ENCODE measurements around the gene SIDT2. TPM values are rescaled to one million over a fixed set of nuclear protein-coding genes. Genes with fewer than 3 reads are reported as not detected.
"Not testable (repeated sequence)": the region's sequence is repeated elsewhere in the genome, so short reads cannot be mapped to it uniquely, and the experiment has no call there.

SIDT2 gene
- total RNA-seq, 2 donors from 2014 or later: 39.3 to 43.0 TPM

DNA sequence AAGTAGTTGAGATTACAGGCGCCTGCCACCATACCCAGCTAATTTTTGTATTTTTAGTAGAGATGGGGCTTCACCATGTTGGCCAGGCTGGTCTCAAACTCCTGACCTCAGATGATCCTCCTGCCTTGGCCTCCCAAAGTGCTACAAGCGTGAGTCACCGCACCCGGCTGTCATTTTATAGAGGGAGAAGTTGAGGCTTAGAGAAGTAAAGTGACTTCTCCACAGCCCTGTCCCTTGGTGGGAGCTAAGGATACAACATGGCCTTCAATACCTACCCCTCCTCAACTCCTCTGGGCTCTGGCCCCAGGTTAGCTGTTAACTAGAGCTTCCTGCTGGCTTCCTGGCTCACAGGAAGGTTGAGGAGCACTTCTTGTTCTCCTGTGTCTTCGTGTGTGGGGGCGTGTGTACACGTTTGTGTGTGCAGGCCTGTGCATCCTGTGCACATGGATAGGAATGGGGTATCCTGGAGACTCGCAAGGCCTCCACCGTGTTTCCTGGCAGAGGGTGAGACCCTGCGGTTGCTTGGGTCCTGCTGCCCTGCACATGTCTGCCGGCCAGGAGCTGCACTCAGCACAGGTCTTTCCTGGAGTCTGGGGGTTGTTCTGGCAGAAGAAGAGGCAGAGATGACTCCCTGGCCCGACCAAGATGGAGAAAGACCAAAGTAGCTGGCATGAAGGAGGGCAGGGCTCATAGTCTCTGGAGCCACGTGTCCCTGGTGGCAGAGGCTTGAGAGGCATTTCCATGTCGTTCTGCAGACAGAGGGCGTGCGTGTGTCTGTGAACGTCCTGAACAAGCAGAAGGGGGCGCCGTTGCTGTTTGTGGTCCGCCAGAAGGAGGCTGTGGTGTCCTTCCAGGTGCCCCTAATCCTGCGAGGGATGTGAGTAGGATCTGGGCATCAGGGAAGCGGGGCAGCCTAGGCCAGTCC is 2.4 kb downstream of the SIDT2 start:
- Mint-ChIP-seq H3K36me3 (ENCODE audit: low read depth) (peaks cover 24% of the 10 kb centered on the region), H3K4me1 (peaks cover 22% of the 10 kb centered on the region), H3K27ac (peak overlapping the region; percentile 39), H3K4me3 (peak overlapping the region; percentile 87), H3K27me3 (ENCODE audit: insufficient read depth) (peaks cover 2% of the 10 kb centered on the region), H3K9me3 (no peaks in the 10 kb centered on the region)
- no peak overlapping the region for H3K4me3 ChIP-seq (ENCODE audit: low read length)
- WGBS, 2 experiments (ENCODE audit: insufficient coverage in 1 of 2, insufficient read length in 1 of 2): 61 to 67% methylated on average over 18 to 21 of the region's 22 CpGs
- H3K9me3 ChIP-seq (ENCODE audit: control insufficient read depth, low read length): no peaks in the 10 kb centered on the region
- no peaks in the 10 kb centered on the region for H3K4me1 ChIP-seq (ENCODE audit: control insufficient read depth, insufficient read depth, low read length)
- no peaks in the 10 kb centered on the region for H3K27me3 ChIP-seq (ENCODE audit: control insufficient read depth, insufficient read depth, low read length, poor library complexity, severe bottlenecking)
- no peak overlapping the region for H3K9ac ChIP-seq (ENCODE audit: extremely low read depth, low read length, poor library complexity, severe bottlenecking)
- TF ChIP-seq, protein P1, sequence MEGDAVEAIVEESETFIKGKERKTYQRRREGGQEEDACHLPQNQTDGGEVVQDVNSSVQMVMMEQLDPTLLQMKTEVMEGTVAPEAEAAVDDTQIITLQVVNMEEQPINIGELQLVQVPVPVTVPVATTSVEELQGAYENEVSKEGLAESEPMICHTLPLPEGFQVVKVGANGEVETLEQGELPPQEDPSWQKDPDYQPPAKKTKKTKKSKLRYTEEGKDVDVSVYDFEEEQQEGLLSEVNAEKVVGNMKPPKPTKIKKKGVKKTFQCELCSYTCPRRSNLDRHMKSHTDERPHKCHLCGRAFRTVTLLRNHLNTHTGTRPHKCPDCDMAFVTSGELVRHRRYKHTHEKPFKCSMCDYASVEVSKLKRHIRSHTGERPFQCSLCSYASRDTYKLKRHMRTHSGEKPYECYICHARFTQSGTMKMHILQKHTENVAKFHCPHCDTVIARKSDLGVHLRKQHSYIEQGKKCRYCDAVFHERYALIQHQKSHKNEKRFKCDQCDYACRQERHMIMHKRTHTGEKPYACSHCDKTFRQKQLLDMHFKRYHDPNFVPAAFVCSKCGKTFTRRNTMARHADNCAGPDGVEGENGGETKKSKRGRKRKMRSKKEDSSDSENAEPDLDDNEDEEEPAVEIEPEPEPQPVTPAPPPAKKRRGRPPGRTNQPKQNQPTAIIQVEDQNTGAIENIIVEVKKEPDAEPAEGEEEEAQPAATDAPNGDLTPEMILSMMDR (conservative IDR thresholded peaks at IDR 0.05): peak; percentile 97
- DNase-seq: peak; percentile 97
- H3K36me3 ChIP-seq (ENCODE audit: control insufficient read depth, insufficient read depth, low read length): peaks cover 34% of the 10 kb centered on the region
- H3K27ac ChIP-seq (ENCODE audit: low read depth, low read length): no peak overlapping the region

DNA sequence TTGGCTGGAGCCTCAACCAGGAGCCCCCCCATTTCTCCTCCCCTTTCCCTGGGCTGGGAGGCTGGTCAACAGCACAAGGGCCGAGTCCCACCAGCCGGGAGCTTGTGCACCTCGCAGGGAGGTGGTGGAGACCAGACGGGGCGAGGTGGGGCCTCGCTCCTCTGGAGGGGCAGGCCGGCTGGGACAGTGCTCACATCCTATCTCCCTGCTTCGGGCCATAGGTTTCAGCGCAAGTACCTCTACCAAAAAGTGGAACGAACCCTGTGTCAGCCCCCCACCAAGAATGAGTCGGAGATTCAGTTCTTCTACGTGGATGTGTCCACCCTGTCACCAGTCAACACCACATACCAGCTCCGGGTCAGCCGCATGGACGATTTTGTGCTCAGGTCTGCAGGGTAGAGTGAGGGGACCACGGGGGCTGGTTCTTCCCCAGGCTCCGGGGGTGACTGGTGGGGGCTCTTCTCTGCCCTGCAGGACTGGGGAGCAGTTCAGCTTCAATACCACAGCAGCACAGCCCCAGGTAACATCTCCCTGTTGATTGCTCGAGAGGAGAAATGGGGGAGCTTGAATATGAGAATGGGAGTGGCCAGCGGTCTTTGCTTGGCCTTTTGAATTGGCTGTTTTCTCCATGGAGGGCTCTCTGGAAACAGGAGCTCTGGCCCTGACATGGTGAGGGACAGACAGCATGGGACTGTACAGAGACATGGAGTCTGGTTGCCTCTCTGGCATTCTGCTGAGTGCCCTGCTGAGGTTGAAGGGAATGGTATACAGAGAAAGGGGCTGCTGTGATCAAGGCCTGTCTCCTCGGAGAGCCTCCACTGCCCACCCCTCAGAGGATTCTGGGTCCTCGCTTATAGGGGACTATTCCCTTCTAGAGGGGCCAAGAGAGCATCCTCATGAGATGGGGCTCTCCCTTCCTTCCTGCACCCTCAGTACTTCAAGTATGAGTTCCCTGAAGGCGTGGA is 3.3 kb downstream of the SIDT2 start:
- Mint-ChIP-seq H3K4me1 (peaks cover 22% of the 10 kb centered on the region), H3K36me3 (ENCODE audit: low read depth) (peaks cover 22% of the 10 kb centered on the region), H3K4me3 (no peak overlapping the region), H3K27me3 (ENCODE audit: insufficient read depth) (peaks cover 2% of the 10 kb centered on the region), H3K27ac (no peak overlapping the region), H3K9me3 (no peaks in the 10 kb centered on the region)
- Histone ChIP-seq H3K9me3 (ENCODE audit: control insufficient read depth, low read length) (no peaks in the 10 kb centered on the region), H3K4me1 (ENCODE audit: control insufficient read depth, insufficient read depth, low read length) (no peaks in the 10 kb centered on the region), H3K27ac (ENCODE audit: low read depth, low read length) (no peak overlapping the region), H3K27me3 (ENCODE audit: control insufficient read depth, insufficient read depth, low read length, poor library complexity, severe bottlenecking) (no peaks in the 10 kb centered on the region), H3K36me3 (ENCODE audit: control insufficient read depth, insufficient read depth, low read length) (peaks cover 28% of the 10 kb centered on the region), H3K4me3 (ENCODE audit: low read length) (no peak overlapping the region), H3K9ac (ENCODE audit: extremely low read depth, low read length, poor library complexity, severe bottlenecking) (no peak overlapping the region)
- DNase-seq: no peak
- 96 to 98% methylated on average over 18 to 22 of the region's 22 CpGs for WGBS, 2 experiments (ENCODE audit: insufficient coverage in 1 of 2, insufficient read length in 1 of 2)
- TF ChIP-seq, protein P1 (conservative IDR thresholded peaks at IDR 0.05): no peak

DNA sequence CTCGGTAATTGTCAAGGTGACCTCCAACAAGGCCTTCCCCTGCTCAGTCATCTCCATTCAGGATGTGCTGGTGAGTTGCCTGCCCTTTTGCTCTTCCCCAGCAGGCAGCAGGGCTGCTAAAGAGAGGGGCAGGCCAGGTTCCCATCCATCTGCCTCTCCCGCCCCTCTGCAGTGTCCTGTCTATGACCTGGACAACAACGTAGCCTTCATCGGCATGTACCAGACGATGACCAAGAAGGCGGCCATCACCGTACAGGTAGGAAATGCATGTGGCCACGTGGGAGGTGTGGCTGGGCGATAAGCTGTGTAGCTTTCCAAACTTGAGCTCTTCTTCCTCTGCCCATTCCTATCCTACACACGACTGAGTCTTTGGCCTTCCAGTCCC is 4.0 kb downstream of the SIDT2 start:
- no peak overlapping the region for H3K27ac Mint-ChIP-seq
- Histone ChIP-seq H3K9ac (ENCODE audit: extremely low read depth, low read length, poor library complexity, severe bottlenecking) (no peak overlapping the region), H3K4me3 (ENCODE audit: low read length) (no peak overlapping the region), H3K4me1 (ENCODE audit: control insufficient read depth, insufficient read depth, low read length) (no peaks in the 10 kb centered on the region), H3K27me3 (ENCODE audit: control insufficient read depth, insufficient read depth, low read length, poor library complexity, severe bottlenecking) (no peaks in the 10 kb centered on the region), H3K9me3 (ENCODE audit: control insufficient read depth, low read length) (no peaks in the 10 kb centered on the region), H3K36me3 (ENCODE audit: control insufficient read depth, insufficient read depth, low read length) (peaks cover 28% of the 10 kb centered on the region), H3K27ac (ENCODE audit: low read depth, low read length) (no peak overlapping the region)
- H3K9me3 Mint-ChIP-seq: no peaks in the 10 kb centered on the region
- peaks cover 22% of the 10 kb centered on the region for H3K4me1 Mint-ChIP-seq
- H3K27me3 Mint-ChIP-seq (ENCODE audit: insufficient read depth): peaks cover 2% of the 10 kb centered on the region
- peaks cover 22% of the 10 kb centered on the region for H3K36me3 Mint-ChIP-seq (ENCODE audit: low read depth)
- peak; percentile 24 for DNase-seq
- 93 to 95% methylated on average over 9 to 10 of the region's 10 CpGs for WGBS, 2 experiments (ENCODE audit: insufficient coverage in 1 of 2, insufficient read length in 1 of 2)
- H3K4me3 Mint-ChIP-seq: no peak overlapping the region
- TF ChIP-seq, protein P1 (conservative IDR thresholded peaks at IDR 0.05): no peak

DNA sequence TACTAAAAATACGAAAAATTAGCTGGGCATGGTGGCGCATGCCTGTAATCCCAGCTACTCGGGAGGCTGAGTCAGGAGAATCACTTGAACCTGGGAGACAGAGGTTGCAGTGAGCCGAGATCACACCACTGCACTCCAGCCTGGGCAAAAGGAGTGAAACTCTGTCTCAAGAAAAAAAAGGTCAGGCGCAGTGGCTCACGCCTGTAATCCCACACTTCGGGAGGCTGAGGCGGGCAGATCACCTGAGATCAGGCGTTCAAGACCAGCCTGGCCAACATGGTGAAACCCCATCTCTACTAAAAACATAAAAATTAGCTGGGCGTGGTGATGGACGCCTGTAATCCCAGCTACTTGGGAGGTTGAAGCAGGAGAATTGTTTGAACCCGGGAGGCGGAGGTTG is 4.6 kb downstream of the SIDT2 start:
- not testable (repeated sequence) for H3K27ac Mint-ChIP-seq; DNase-seq; H3K9me3 ChIP-seq (ENCODE audit: control insufficient read depth, low read length); H3K4me1 ChIP-seq (ENCODE audit: control insufficient read depth, insufficient read depth, low read length); H3K27me3 Mint-ChIP-seq (ENCODE audit: insufficient read depth); H3K27me3 ChIP-seq (ENCODE audit: control insufficient read depth, insufficient read depth, low read length, poor library complexity, severe bottlenecking); H3K9me3 Mint-ChIP-seq; H3K9ac ChIP-seq (ENCODE audit: extremely low read depth, low read length, poor library complexity, severe bottlenecking); H3K27ac ChIP-seq (ENCODE audit: low read depth, low read length); H3K4me3 ChIP-seq (ENCODE audit: low read length); H3K4me3 Mint-ChIP-seq
- WGBS, 2 experiments (ENCODE audit: insufficient coverage in 1 of 2, insufficient read length in 1 of 2): 94 to 95% methylated on average over 11 to 13 of the region's 13 CpGs
- H3K36me3 ChIP-seq (ENCODE audit: control insufficient read depth, insufficient read depth, low read length): peaks cover 28% of the 10 kb centered on the region
- Mint-ChIP-seq H3K36me3 (ENCODE audit: low read depth) (peaks cover 22% of the 10 kb centered on the region), H3K4me1 (peaks cover 16% of the 10 kb centered on the region)
